Daoy (cell line): ENCODE measurements around the gene SET. TPM values are rescaled to one million over a fixed set of nuclear protein-coding genes. Genes with fewer than 3 reads are reported as not detected.

Experiments
- DNase-seq: peaks from one replicate; pipeline ENCODE4 v3.0.0-alpha.2; 2015; ENCODE audit warnings: low read depth
- total RNA-seq: library from RNA; depleted of rRNA; stranded (reverse); fragments of >200 nt; shearing (Covaris generic); gene quantifications from 2 replicates; pipeline ENCODE4 v1.2.3, GENCODE V29; 2014; rRNA removed

The SET gene
- total RNA-seq = 1,185 and 1,206 TPM in 2 replicates

GRCh38 chr9:128688501-128689292, at the start of gene SET:
Gene SET, plus strand, starts transcription at chr9:128689222. Its CDS starts 361 bp downstream, at chr9:128689583.
- DNase-seq = peak; percentile 99

GRCh38 chr9:128640603-128641002, 48.4 kb upstream of the SET start:
- DNase-seq = no peak

- DNase-seq = no peak
Observed at GRCh38 chr9:128642675-128643245, 46.3 kb upstream of the SET start.

GRCh38 chr9:128643519-128644300, 45.3 kb upstream of the SET start:
- no peak for DNase-seq

- DNase-seq = peak; percentile 40
Observed at GRCh38 chr9:128648206-128648605, 40.8 kb upstream of the SET start.

GRCh38 chr9:128651798-128652197, 37.2 kb upstream of the SET start:
- no peak for DNase-seq

- DNase-seq = no peak
Observed at GRCh38 chr9:128653908-128654307, 35.1 kb upstream of the SET start.

- no peak for DNase-seq
Observed at GRCh38 chr9:128654481-128654880, 34.5 kb upstream of the SET start.

- DNase-seq = peak; percentile 98
Observed at GRCh38 chr9:128656416-128657343, 32.3 kb upstream of the SET start, which contains the start of gene DYNC2I2. Gene DYNC2I2, minus strand, starts transcription at chr9:128656847. Its CDS starts 121 bp downstream, at chr9:128656726.

- DNase-seq = no peak
Observed at GRCh38 chr9:128657344-128657704, 31.7 kb upstream of the SET start.

GRCh38 chr9:128657796-128658195, 31.2 kb upstream of the SET start:
- no peak for DNase-seq

GRCh38 chr9:128666481-128666941, 22.5 kb upstream of the SET start:
- peak; percentile 65 for DNase-seq

GRCh38 chr9:128669786-128670185, 19.2 kb upstream of the SET start:
- DNase-seq = no peak

GRCh38 chr9:128675382-128675781, 13.6 kb upstream of the SET start:
- no peak for DNase-seq

GRCh38 chr9:128677794-128678193, 11.2 kb upstream of the SET start:
- no peak for DNase-seq

- DNase-seq = peak; percentile 50
Observed at GRCh38 chr9:128683340-128684064, 5.5 kb upstream of the SET start.

GRCh38 chr9:128684065-128684324, 5.0 kb upstream of the SET start:
- DNase-seq = no peak

- DNase-seq = peak; percentile 78
Observed at GRCh38 chr9:128684325-128685199, 4.5 kb upstream of the SET start.

- DNase-seq = peak; percentile 30
Observed at GRCh38 chr9:128685636-128686489, 3.2 kb upstream of the SET start.
